Tibial nerve (tissue), 4 donors: Measurements from ENCODE around the gene TARDBP.

ENCODE experiments used
- CTCF ChIP-seq, 5 experiments: fragments of 200-600 bp in 3 of 5; fragments of 450-650 bp in 2 of 5; sonication (generic) in 3 of 5; IDR thresholded peaks; one replicate each; pipeline ENCODE4 v1.5.1; 2016 to 2019; ENCODE audit warnings: antibody characterized with exemption in 5 of 5, mild to moderate bottlenecking in 3 of 5, moderate library complexity in 2 of 5
- EP300 ChIP-seq, 2 donors: sonication (generic); formaldehyde crosslinking; IDR thresholded peaks; one replicate each; pipeline ENCODE4 v1.6.1; 2017; ENCODE audit warnings: antibody characterized with exemption in 2 of 2, mild to moderate bottlenecking in 1 of 2
- POLR2A ChIP-seq, 2 donors: fragments of 450-650 bp; IDR thresholded peaks; one replicate each; pipeline ENCODE4 v1.6.1; 2017; ENCODE audit warnings: antibody characterized with exemption in 2 of 2, mild to moderate bottlenecking in 2 of 2, moderate library complexity in 2 of 2

- TF ChIP-seq CTCF (IDR thresholded peaks at IDR 0.05) (no peak), POLR2A (IDR thresholded peaks at IDR 0.05) (no peak), EP300 (IDR thresholded peaks at IDR 0.05) (no peak)
Measured at GRCh38 chr1:11041048-11041447, 28.6 kb downstream of the TARDBP start.
